A549 (cell line): Measurements from ENCODE around the gene CPTP. TPM values are rescaled to one million over a fixed set of nuclear protein-coding genes. Genes with fewer than 3 reads are reported as not detected.

Source experiments
- ATAC-seq, 2 experiments: fragments of 200-7000 bp in 1 of 2; fragments of >200 bp in 1 of 2; cut with Nextera tagmentation in 1 of 2; cut with Tn5 transposase in 1 of 2; 3 replicates each; pipeline versions ENCODE4 v1.8.0 to v1.9.1; 2018 to 2020; ENCODE audit warnings: mild to moderate bottlenecking in 1 of 2, moderate library complexity in 1 of 2
- CTCF ChIA-PET: fragments of 300-600 bp; sonication (Branson Sonifier 250); formaldehyde crosslinking; extraction: SDS; loops from one replicate; lab custom pipeline; 2021; ENCODE audit warnings: antibody characterized with exemption, inconsistent platforms; lab: Yijun Ruan, JAX
- POLR2A ChIA-PET: fragments of 350-600 bp; formaldehyde crosslinking; extraction: SDS; loops from one replicate; lab custom pipeline; 2021; ENCODE audit warnings: antibody characterized with exemption, inconsistent platforms; lab: Yijun Ruan, JAX
- DNase-seq, 2 experiments: peaks; one replicate each; pipeline versions ENCODE4 v3.0.0 to v3.0.0-alpha.2; 2011 to 2016; ENCODE audit warnings: low read depth in 1 of 2, low spot score in 1 of 2
- FAIRE-seq: peaks from 2 replicates; lab custom pipeline; 2011; peaks lifted over from hg19 to GRCh38; lab: Jason Lieb, UNC
- H3K27ac ChIP-seq, 2 experiments: fragments of >200 bp; sonication (Bioruptor Twin); formaldehyde crosslinking; 3 replicates each; pipeline ENCODE4 v1.5.1; 2016 to 2017
- H3K4me1 ChIP-seq: fragments of >200 bp; sonication (Bioruptor Twin); formaldehyde crosslinking; 3 replicates; pipeline ENCODE4 v1.6.1; 2016
- H3K4me2 ChIP-seq: fragments of >200 bp; sonication (Bioruptor Twin); formaldehyde crosslinking; 3 replicates; pipeline ENCODE4 v1.6.1; 2016
- H3K4me3 ChIP-seq: fragments of >200 bp; sonication (Bioruptor Twin); formaldehyde crosslinking; 3 replicates; pipeline ENCODE4 v1.5.1; 2016
- H3K9me3 ChIP-seq: fragments of >200 bp; sonication (Bioruptor Twin); formaldehyde crosslinking; 3 replicates; pipeline ENCODE4 v1.6.1; 2016
- E2F6 ChIP-seq: IDR thresholded peaks from 2 replicates; pipeline ENCODE4 v1.6.1; 2012; ENCODE audit warnings: low read depth, borderline replicate concordance
- EHF ChIP-seq: fragments of 250-450 bp; sonication (Bioruptor Pico); IDR thresholded peaks from 2 replicates; pipeline ENCODE4 v1.5.0; 2020; ENCODE audit warnings: mild to moderate bottlenecking
- EHMT2 ChIP-seq: fragments of 200-600 bp; sonication (generic); IDR thresholded peaks from 2 replicates; pipeline ENCODE4 v1.6.1; 2016; ENCODE audit warnings: antibody characterized with exemption, low read depth, mild to moderate bottlenecking, moderate library complexity
- EP300 ChIP-seq, 2 experiments: fragments of >200 bp; sonication (Bioruptor Twin); formaldehyde crosslinking; IDR thresholded peaks; 2 replicates in 1 of 2; 3 replicates in 1 of 2; pipeline ENCODE4 v1.6.1; 2016 to 2017
- FOSL2 ChIP-seq, 2 experiments: fragments of 450-650 bp in 1 of 2; fragments of >200 bp in 1 of 2; sonication (Bioruptor Twin) in 1 of 2; formaldehyde crosslinking; IDR thresholded peaks; 2 replicates each; pipeline versions ENCODE4 v1.5.0 to v1.6.1; 2016 to 2020; ENCODE audit warnings: mild to moderate bottlenecking in 1 of 2, moderate library complexity in 1 of 2
- HES2 ChIP-seq: fragments of >200 bp; sonication (Bioruptor Twin); formaldehyde crosslinking; IDR thresholded peaks from 2 replicates; pipeline ENCODE4 v1.6.1; 2016
- HOXA7 ChIP-seq: fragments of 250-450 bp; sonication (Bioruptor Pico); IDR thresholded peaks from 2 replicates; pipeline ENCODE4 v1.5.0; 2020; ENCODE audit warnings: mild to moderate bottlenecking, moderate library complexity
- JUN ChIP-seq, 2 experiments: fragments of >200 bp; sonication (Bioruptor Twin); formaldehyde crosslinking; IDR thresholded peaks; 2 replicates in 1 of 2; 3 replicates in 1 of 2; pipeline ENCODE4 v1.6.1; 2016 to 2017
- KDM5A ChIP-seq: fragments of 200-600 bp; sonication (generic); IDR thresholded peaks from 2 replicates; pipeline ENCODE4 v1.6.1; 2016; ENCODE audit warnings: antibody characterized with exemption, mild to moderate bottlenecking
- MAFK ChIP-seq: fragments of 450-650 bp; IDR thresholded peaks from 2 replicates; pipeline ENCODE4 v1.6.1; 2014; ENCODE audit not compliant: partially characterized antibody
- MAZ ChIP-seq: fragments of 150-350 bp; IDR thresholded peaks from 2 replicates; pipeline ENCODE4 v1.6.1; 2014; ENCODE audit warnings: antibody characterized with exemption, low read depth, low read length, borderline replicate concordance
- NPAS2 ChIP-seq: fragments of 250-450 bp; sonication (Bioruptor Pico); IDR thresholded peaks from 2 replicates; pipeline ENCODE4 v1.8.0; 2022; ENCODE audit warnings: mild to moderate bottlenecking, moderate library complexity, borderline replicate concordance
- NR3C1 ChIP-seq: fragments of >200 bp; sonication (Bioruptor Twin); formaldehyde crosslinking; IDR thresholded peaks from 3 replicates; pipeline ENCODE4 v1.6.1; 2017
- RAD21 ChIP-seq, 2 experiments: fragments of >200 bp in 1 of 2; sonication (Bioruptor Twin) in 1 of 2; formaldehyde crosslinking in 1 of 2; IDR thresholded peaks in 1 of 2; conservative IDR thresholded peaks in 1 of 2; 2 replicates in 1 of 2; 3 replicates in 1 of 2; pipeline ENCODE4 v1.6.1; 2012 to 2018; ENCODE audit warnings: inconsistent platforms in 1 of 2
- RARB ChIP-seq: fragments of 250-450 bp; sonication (Bioruptor Pico); IDR thresholded peaks from 2 replicates; pipeline ENCODE4 v1.8.0; 2021; ENCODE audit warnings: mild to moderate bottlenecking, moderate library complexity
- TFCP2L1 ChIP-seq: fragments of 250-450 bp; sonication (Bioruptor Pico); IDR thresholded peaks from 2 replicates; pipeline ENCODE4 v1.5.0; 2021; ENCODE audit warnings: mild to moderate bottlenecking
- TP53 ChIP-seq: fragments of 250-450 bp; sonication (Bioruptor Pico); IDR thresholded peaks from 2 replicates; pipeline ENCODE4 v1.5.0; 2021; ENCODE audit warnings: mild to moderate bottlenecking, moderate library complexity
- USF2 ChIP-seq: fragments of 450-650 bp; IDR thresholded peaks from 2 replicates; pipeline ENCODE4 v1.6.1; 2014; ENCODE audit warnings: antibody characterized with exemption
- ZC3H11A ChIP-seq: fragments of 450-650 bp; IDR thresholded peaks from 2 replicates; pipeline ENCODE4 v1.6.1; 2014; ENCODE audit warnings: antibody characterized with exemption, mild to moderate bottlenecking
- ZFP36 ChIP-seq: fragments of 450-650 bp; IDR thresholded peaks from 2 replicates; pipeline ENCODE4 v1.6.1; 2014; ENCODE audit warnings: borderline replicate concordance; ENCODE audit not compliant: partially characterized antibody
- WGBS: methylation state at CpG from one replicate; pipeline ENCODE4 v1.1.6; 2017; ENCODE audit errors: missing lambda C conversion rate; 5-methylcytosine and 5-hydroxymethylcytosine counted together
- polyA plus RNA-seq, 4 experiments: library from polyadenylated mRNA; depleted of rRNA in 3 of 4; stranded (reverse); fragments of >200 nt; fragmentation: RNase III in 1 of 4; extraction: RNeasy Plus Mini Kit Qiagen cat#74134 plus additional on column Dnase treatment in 1 of 4; gene quantifications; 2 replicates in 3 of 4; 3 replicates in 1 of 4; pipeline ENCODE4 v1.2.3, GENCODE V29; 2011 to 2017

CPTP gene
- polyA plus RNA-seq, 2 of the 4 experiments (the other 2 are of a cell fraction) = 4.3 to 11.9 TPM

- CTCF ChIA-PET = interaction anchor here (2.4 kb wide), 1 partner anchor 11 kb away, joined by 17 read pairs; no protein-coding TSS in a partner anchor
- FAIRE-seq (no peak), DNase-seq (peak in 1 of 2 experiments; percentile 41), ATAC-seq (peak; percentile 48 to 66; a peak in 5 of 6 replicates)
- H3K9me3 ChIP-seq = no peaks in the 10 kb centered on the region
- POLR2A ChIA-PET = no interaction called here
- peaks cover 19% of the 10 kb centered on the region; the same call in 2 of the 3 replicates for H3K4me1 ChIP-seq
- TF ChIP-seq JUN (IDR thresholded peaks at IDR 0.05) (no peak), NPAS2 (CRISPR knock-in tag) (no peak), E2F6 (no peak), MAFK (no peak), ZC3H11A (no peak), HES2 (no peak), EHMT2 (no peak), MAZ (no peak), KDM5A (no peak), HOXA7 (CRISPR knock-in tag) (no peak), RARB (CRISPR knock-in tag) (no peak), TFCP2L1 (CRISPR knock-in tag) (no peak), TP53 (CRISPR knock-in tag) (no peak), EHF (no peak), RAD21 (conservative IDR thresholded peaks at IDR 0.05 in 1 of 2, IDR thresholded peaks at IDR 0.05 in 1 of 2) (no peak), FOSL2 (IDR thresholded peaks at IDR 0.05) (no peak), FOSL2 (CRISPR knock-in tag; IDR thresholded peaks at IDR 0.05) (no peak; the same call in 1 of the 2 replicates)
- WGBS = 67% methylated on average over 17 of the region's 20 CpGs
- peak overlapping the region in 1 of 2 experiments; percentile 81; a peak in 3 of 6 replicates for H3K27ac ChIP-seq
- H3K4me2 ChIP-seq = peak overlapping the region; percentile 25; the same call in 1 of the 3 replicates
- H3K4me3 ChIP-seq = no peak overlapping the region
Measured at GRCh38 chr1:1360506-1361169, 36.0 kb downstream of the CPTP start.

- ChIA-PET CTCF (no interaction called here), POLR2A (no interaction called here)
- ATAC-seq (no peak), FAIRE-seq (no peak), DNase-seq (no peak)
- Histone ChIP-seq H3K4me2 (no peak overlapping the region), H3K27ac (peak overlapping the region in 1 of 2 experiments; percentile 81; a peak in 2 of 6 replicates), H3K4me1 (peaks cover 11% of the 10 kb centered on the region; the same call in 2 of the 3 replicates), H3K9me3 (no peaks in the 10 kb centered on the region), H3K4me3 (no peak overlapping the region)
- TF ChIP-seq ZFP36 (no peak), EP300 (IDR thresholded peaks at IDR 0.05) (no peak), USF2 (no peak), NR3C1 (no peak), MAZ (no peak)
- WGBS = 88% methylated on average over 26 of the region's 35 CpGs
Measured at GRCh38 chr1:1361233-1361981, 36.8 kb downstream of the CPTP start.
